Naive thymus-derived CD8-positive, alpha-beta T cell (primary cell): ENCODE results near the gene NCOA3. TPM values are rescaled to one million over a fixed set of nuclear protein-coding genes. Genes with fewer than 3 reads are reported as not detected.
"Not testable (repeated sequence)": the region's sequence is repeated elsewhere in the genome, so short reads cannot be mapped to it uniquely, and the experiment has no call there.

Source experiments
- ATAC-seq, 2 donors: fragments of 150-1000 bp; cut with Tn5 transposase in 1 of 2; sonication (Bioruptor Pico), chemical (Tn5 transposase) in 1 of 2; 1 replicate in 1 of 2; 2 replicates in 1 of 2; pipeline ENCODE4 v1.10.0; 2021; ENCODE audit warnings: mild to moderate bottlenecking in 2 of 2, moderate library complexity in 2 of 2
- POLR2A ChIA-PET: fragments of 350-600 bp; sonication (Branson Sonifier 250); formaldehyde crosslinking; loops from one replicate; lab custom pipeline; 2021; ENCODE audit warnings: antibody characterized with exemption; lab: Charles Lee
- DNase-seq, 10 donors: peaks; one replicate each; pipeline versions ENCODE4 v3.0.0 to v3.0.0-alpha.2; 2020 to 2022
- H3K27ac Mint-ChIP-seq, 10 donors: one replicate each; pipeline ENCODE4 v1.8.0; 2020 to 2022; ENCODE audit warnings: mild to moderate bottlenecking in 10 of 10, mixed read lengths in 10 of 10, moderate library complexity in 4 of 10, inconsistent platforms in 1 of 10
- H3K27me3 Mint-ChIP-seq, 5 donors: one replicate each; pipeline ENCODE4 v1.8.0; 2021 to 2022; ENCODE audit warnings: mixed read lengths in 5 of 5
- H3K36me3 Mint-ChIP-seq, 3 donors: one replicate each; pipeline ENCODE4 v1.8.0; 2020 to 2022; ENCODE audit warnings: mixed read lengths in 3 of 3, mild to moderate bottlenecking in 2 of 3, inconsistent platforms in 1 of 3
- H3K4me1 Mint-ChIP-seq, 4 donors: one replicate each; pipeline ENCODE4 v1.8.0; 2021 to 2022; ENCODE audit warnings: mixed read lengths in 4 of 4
- H3K4me3 Mint-ChIP-seq, 10 donors: one replicate each; pipeline ENCODE4 v1.8.0; 2020 to 2022; ENCODE audit warnings: mild to moderate bottlenecking in 10 of 10, mixed read lengths in 10 of 10, moderate library complexity in 6 of 10, inconsistent platforms in 1 of 10
- H3K9me3 Mint-ChIP-seq, 9 donors: one replicate each; pipeline ENCODE4 v1.8.0; 2020 to 2022; ENCODE audit warnings: mixed read lengths in 9 of 9, mild to moderate bottlenecking in 3 of 9, inconsistent platforms in 1 of 9, moderate library complexity in 1 of 9
- polyA plus RNA-seq, 3 donors: library from polyadenylated mRNA; unstranded; fragments of 300-500 nt; fragmentation: Illumina TruSeq; gene quantifications; one replicate each; pipeline ENCODE4 v1.2.3, GENCODE V29; 2021
- total RNA-seq, 8 experiments: library from RNA in 2 of 8; stranded (reverse) in 2 of 8; gene quantifications; one replicate each; pipeline ENCODE4 v1.2.3 and lab custom pipeline; 2021 to 2026

The NCOA3 gene
- total RNA-seq (100 to 1,000 TPM in 1 of 2 experiments, 10 to 100 TPM in 1; 92.0 to 106 TPM), polyA plus RNA-seq (10 to 100 TPM; 18.4 to 27.8 (median 20.1) TPM), total RNA-seq (lab: John Stamatoyannopoulos, UW) (246 to 535 (median 289) reads per million in 6 experiments)

GRCh38 chr20:47501482-47502270 is at the start of gene NCOA3:
NCOA3 (plus strand) TSS chr20:47501887; CDS start chr20:47622248, 120,361 bp downstream.
- no peaks in the 10 kb centered on the region for H3K9me3 Mint-ChIP-seq
- H3K27ac Mint-ChIP-seq = peak within 1 kb of the TSS; percentile 96 to 98 (median 96)
- peaks cover 0 to 4% (median 0%) of the 10 kb centered on the region in 3 donors for H3K36me3 Mint-ChIP-seq
- POLR2A ChIA-PET = interaction anchor here (0.5 to 4.4 kb wide), 18 partner anchors 8 to 1778 kb away, joined by 3 to 46 read pairs (median 4); partner anchors contain the start of gene ZMYND8
- H3K4me3 Mint-ChIP-seq = peak within 1 kb of the TSS; percentile 92 to 100 (median 98)
- no peaks in the 10 kb centered on the region for H3K27me3 Mint-ChIP-seq
- DNase-seq (peak; percentile 73 to 91 (median 86)), ATAC-seq (peak; percentile 83 to 87)
- peaks cover 19 to 42% (median 39%) of the 10 kb centered on the region in 4 donors for H3K4me1 Mint-ChIP-seq

- H3K36me3 Mint-ChIP-seq = no peaks in the 10 kb centered on the region
- H3K27me3 Mint-ChIP-seq = no peaks in the 10 kb centered on the region
- H3K27ac Mint-ChIP-seq = peak overlapping the region in 2 of 10 donors; percentile 9 to 74
- no peaks in the 10 kb centered on the region for H3K9me3 Mint-ChIP-seq
- H3K4me1 Mint-ChIP-seq = peaks cover 0 to 21% (median 4%) of the 10 kb centered on the region in 4 donors
- POLR2A ChIA-PET = interaction anchor here (0.5 kb wide), 1 partner anchor 38 kb away, joined by 4 read pairs; no protein-coding TSS in a partner anchor
- DNase-seq (no peak), ATAC-seq (no peak)
- no peak overlapping the region for H3K4me3 Mint-ChIP-seq
Measured at GRCh38 chr20:47452736-47453161, 48.9 kb upstream of the NCOA3 start.

GRCh38 chr20:47453167-47453782 is 48.4 kb upstream of the NCOA3 start:
- POLR2A ChIA-PET = interaction anchor here (0.5 kb wide), 1 partner anchor 38 kb away, joined by 4 read pairs; no protein-coding TSS in a partner anchor
- ATAC-seq (no peak), DNase-seq (no peak)
- H3K36me3 Mint-ChIP-seq = no peaks in the 10 kb centered on the region
- peak overlapping the region in 6 of 10 donors; percentile 9 to 74 (median 27) for H3K27ac Mint-ChIP-seq
- peaks cover 0 to 21% (median 4%) of the 10 kb centered on the region in 4 donors for H3K4me1 Mint-ChIP-seq
- H3K27me3 Mint-ChIP-seq = no peaks in the 10 kb centered on the region
- no peaks in the 10 kb centered on the region for H3K9me3 Mint-ChIP-seq
- H3K4me3 Mint-ChIP-seq = no peak overlapping the region

- ATAC-seq (no peak), DNase-seq (no peak)
- Mint-ChIP-seq H3K4me3 (no peak overlapping the region), H3K4me1 (peaks cover 0 to 21% (median 4%) of the 10 kb centered on the region in 4 donors), H3K36me3 (no peaks in the 10 kb centered on the region), H3K27me3 (no peaks in the 10 kb centered on the region), H3K27ac (peak overlapping the region in 3 of 10 donors; percentile 27 to 70 (median 63)), H3K9me3 (no peaks in the 10 kb centered on the region)
- POLR2A ChIA-PET = no interaction called here
Measured at GRCh38 chr20:47454298-47455132, 47.2 kb upstream of the NCOA3 start.

- ATAC-seq (no peak), DNase-seq (no peak)
- Mint-ChIP-seq H3K4me3 (no peak overlapping the region), H3K27ac (peak overlapping the region in 2 of 10 donors; percentile 27 to 70), H3K9me3 (no peaks in the 10 kb centered on the region), H3K27me3 (no peaks in the 10 kb centered on the region), H3K4me1 (peaks cover 0 to 21% (median 4%) of the 10 kb centered on the region in 4 donors), H3K36me3 (no peaks in the 10 kb centered on the region)
- POLR2A ChIA-PET = no interaction called here
Measured at GRCh38 chr20:47455133-47456040, 46.3 kb upstream of the NCOA3 start.

- no peak overlapping the region for H3K4me3 Mint-ChIP-seq
- no peaks in the 10 kb centered on the region for H3K36me3 Mint-ChIP-seq
- peaks cover 0 to 17% (median 4%) of the 10 kb centered on the region in 4 donors for H3K4me1 Mint-ChIP-seq
- DNase-seq (no peak), ATAC-seq (no peak)
- no peak overlapping the region for H3K27ac Mint-ChIP-seq
- H3K27me3 Mint-ChIP-seq = no peaks in the 10 kb centered on the region
- H3K9me3 Mint-ChIP-seq = no peaks in the 10 kb centered on the region
- POLR2A ChIA-PET = no interaction called here
Measured at GRCh38 chr20:47456041-47456537, 45.6 kb upstream of the NCOA3 start.

GRCh38 chr20:47456952-47457724 is 44.5 kb upstream of the NCOA3 start:
- H3K36me3 Mint-ChIP-seq = no peaks in the 10 kb centered on the region
- DNase-seq = no peak
- H3K27ac Mint-ChIP-seq = no peak overlapping the region
- no peaks in the 10 kb centered on the region for H3K27me3 Mint-ChIP-seq
- H3K4me3 Mint-ChIP-seq = no peak overlapping the region
- peaks cover 0 to 12% (median 5%) of the 10 kb centered on the region in 4 donors for H3K4me1 Mint-ChIP-seq
- no peak for ATAC-seq
- no peaks in the 10 kb centered on the region for H3K9me3 Mint-ChIP-seq
- POLR2A ChIA-PET = no interaction called here

- H3K36me3 Mint-ChIP-seq, H3K27me3 Mint-ChIP-seq, ATAC-seq, H3K9me3 Mint-ChIP-seq, H3K4me1 Mint-ChIP-seq, DNase-seq, POLR2A ChIA-PET, H3K27ac Mint-ChIP-seq, H3K4me3 Mint-ChIP-seq: not testable (repeated sequence)
Measured at GRCh38 chr20:47458280-47459050, 43.2 kb upstream of the NCOA3 start.

- H3K4me1 Mint-ChIP-seq = peaks cover 0 to 1% (median under 1%) of the 10 kb centered on the region in 4 donors
- no peak overlapping the region for H3K4me3 Mint-ChIP-seq
- no peaks in the 10 kb centered on the region for H3K27me3 Mint-ChIP-seq
- no peaks in the 10 kb centered on the region for H3K36me3 Mint-ChIP-seq
- POLR2A ChIA-PET = no interaction called here
- no peaks in the 10 kb centered on the region for H3K9me3 Mint-ChIP-seq
- peak overlapping the region in 1 of 10 donors; percentile 42 for H3K27ac Mint-ChIP-seq
- ATAC-seq (no peak), DNase-seq (no peak)
Measured at GRCh38 chr20:47459344-47460073, 42.2 kb upstream of the NCOA3 start.

GRCh38 chr20:47460761-47461112 is 41.0 kb upstream of the NCOA3 start:
- H3K27ac Mint-ChIP-seq, DNase-seq, H3K4me3 Mint-ChIP-seq, H3K4me1 Mint-ChIP-seq, ATAC-seq, POLR2A ChIA-PET, H3K9me3 Mint-ChIP-seq, H3K36me3 Mint-ChIP-seq, H3K27me3 Mint-ChIP-seq: not testable (repeated sequence)
